ENCODE data around the gene CACNA2D4. TPM values are rescaled to one million over a fixed set of nuclear protein-coding genes. Genes with fewer than 3 reads are reported as not detected.

Gene CACNA2D4
- total RNA-seq, 1 donor from 2014 or later = not detected

DNA sequence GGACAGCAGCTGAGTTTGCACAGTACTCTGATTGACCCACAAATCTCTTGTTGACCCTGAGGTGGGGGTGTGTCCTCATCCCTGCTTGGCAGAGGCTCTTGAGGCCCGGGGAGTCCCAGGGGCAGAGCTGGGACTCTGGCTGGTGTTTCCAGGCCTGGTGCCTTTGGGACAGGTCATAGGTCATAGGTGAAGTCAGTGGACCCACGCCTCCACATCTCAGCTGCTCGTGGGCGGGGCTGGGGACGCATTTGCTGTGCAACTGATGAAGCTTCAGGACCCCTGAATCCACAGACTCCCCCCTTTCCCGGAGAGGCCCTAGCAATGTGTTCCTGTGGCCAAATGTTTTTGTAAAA lies 408 bp upstream of the CACNA2D4 start:
- Histone ChIP-seq H3K4me1 (peaks cover 0 to 5% of the 10 kb centered on the region in 2 donors), H3K27ac (peak overlapping the region in 1 of 2 donors; percentile 40), H3K27me3 (no peaks in the 10 kb centered on the region), H3K4me3 (peak overlapping the region in 1 of 2 donors; percentile 39), H3K9me3 (no peaks in the 10 kb centered on the region), H3K36me3 (no peaks in the 10 kb centered on the region)
- TF ChIP-seq, protein P1, sequence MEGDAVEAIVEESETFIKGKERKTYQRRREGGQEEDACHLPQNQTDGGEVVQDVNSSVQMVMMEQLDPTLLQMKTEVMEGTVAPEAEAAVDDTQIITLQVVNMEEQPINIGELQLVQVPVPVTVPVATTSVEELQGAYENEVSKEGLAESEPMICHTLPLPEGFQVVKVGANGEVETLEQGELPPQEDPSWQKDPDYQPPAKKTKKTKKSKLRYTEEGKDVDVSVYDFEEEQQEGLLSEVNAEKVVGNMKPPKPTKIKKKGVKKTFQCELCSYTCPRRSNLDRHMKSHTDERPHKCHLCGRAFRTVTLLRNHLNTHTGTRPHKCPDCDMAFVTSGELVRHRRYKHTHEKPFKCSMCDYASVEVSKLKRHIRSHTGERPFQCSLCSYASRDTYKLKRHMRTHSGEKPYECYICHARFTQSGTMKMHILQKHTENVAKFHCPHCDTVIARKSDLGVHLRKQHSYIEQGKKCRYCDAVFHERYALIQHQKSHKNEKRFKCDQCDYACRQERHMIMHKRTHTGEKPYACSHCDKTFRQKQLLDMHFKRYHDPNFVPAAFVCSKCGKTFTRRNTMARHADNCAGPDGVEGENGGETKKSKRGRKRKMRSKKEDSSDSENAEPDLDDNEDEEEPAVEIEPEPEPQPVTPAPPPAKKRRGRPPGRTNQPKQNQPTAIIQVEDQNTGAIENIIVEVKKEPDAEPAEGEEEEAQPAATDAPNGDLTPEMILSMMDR (IDR thresholded peaks at IDR 0.05) = no peak
- intact Hi-C loops (cut with DNase I) = no loop called here
- peak in 1 of 2 donors; percentile 58 for DNase-seq (ENCODE audit: low spot score in 2 of 2)

DNA sequence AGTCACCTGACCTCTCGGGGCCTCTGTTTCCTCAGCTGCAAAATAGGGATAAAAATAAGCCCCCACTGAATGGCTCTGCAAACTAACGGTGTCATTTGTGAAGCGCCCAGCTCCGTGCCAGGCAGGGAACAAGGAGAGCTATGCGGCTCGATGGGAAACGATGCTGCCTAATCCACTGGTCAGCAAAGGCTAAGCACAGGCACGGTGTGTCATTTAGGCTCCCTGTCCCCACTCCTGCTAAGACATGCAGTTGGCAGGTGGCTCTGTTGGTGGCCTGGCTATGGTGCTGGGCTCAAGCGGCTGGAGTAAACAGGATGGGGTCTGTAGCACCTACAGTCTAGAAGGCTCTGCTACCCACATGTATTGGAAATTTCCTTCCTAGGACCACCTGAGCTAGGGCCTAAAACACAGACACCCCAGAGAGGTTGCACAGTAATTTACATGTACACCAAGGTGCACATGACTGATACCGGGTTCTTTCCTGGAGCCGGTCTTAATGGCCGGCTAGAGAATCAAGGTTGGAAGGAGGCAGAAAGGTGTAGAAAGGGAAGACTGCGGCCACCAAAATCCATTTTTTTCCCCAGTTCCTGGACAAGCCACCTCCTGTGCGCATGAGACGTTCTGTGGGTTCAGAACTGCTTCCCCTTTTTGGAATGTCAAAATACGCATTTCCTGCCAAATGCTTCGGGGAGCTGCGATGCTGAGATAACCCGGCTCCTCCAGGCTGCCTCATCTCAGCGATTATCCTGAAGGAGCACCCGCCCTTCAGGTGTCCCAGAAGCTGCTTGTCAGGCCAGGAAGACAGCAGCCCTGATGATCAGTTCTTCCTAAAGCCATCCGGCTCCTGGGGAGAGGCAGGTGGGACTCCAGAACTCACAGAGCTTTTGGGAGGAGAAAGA lies 1.0 kb downstream of the CACNA2D4 start:
- intact Hi-C loops (cut with DNase I) = no loop called here
- peaks cover 0 to 5% of the 10 kb centered on the region in 2 donors for H3K4me1 ChIP-seq
- no peaks in the 10 kb centered on the region for H3K9me3 ChIP-seq
- peak overlapping the region; percentile 40 to 65 for H3K27ac ChIP-seq
- H3K36me3 ChIP-seq = no peaks in the 10 kb centered on the region
- no peak for DNase-seq (ENCODE audit: low spot score in 2 of 2)
- TF ChIP-seq, protein P1 (IDR thresholded peaks at IDR 0.05) = no peak
- no peaks in the 10 kb centered on the region for H3K27me3 ChIP-seq
- peak overlapping the region in 1 of 2 donors; percentile 39 for H3K4me3 ChIP-seq

DNA sequence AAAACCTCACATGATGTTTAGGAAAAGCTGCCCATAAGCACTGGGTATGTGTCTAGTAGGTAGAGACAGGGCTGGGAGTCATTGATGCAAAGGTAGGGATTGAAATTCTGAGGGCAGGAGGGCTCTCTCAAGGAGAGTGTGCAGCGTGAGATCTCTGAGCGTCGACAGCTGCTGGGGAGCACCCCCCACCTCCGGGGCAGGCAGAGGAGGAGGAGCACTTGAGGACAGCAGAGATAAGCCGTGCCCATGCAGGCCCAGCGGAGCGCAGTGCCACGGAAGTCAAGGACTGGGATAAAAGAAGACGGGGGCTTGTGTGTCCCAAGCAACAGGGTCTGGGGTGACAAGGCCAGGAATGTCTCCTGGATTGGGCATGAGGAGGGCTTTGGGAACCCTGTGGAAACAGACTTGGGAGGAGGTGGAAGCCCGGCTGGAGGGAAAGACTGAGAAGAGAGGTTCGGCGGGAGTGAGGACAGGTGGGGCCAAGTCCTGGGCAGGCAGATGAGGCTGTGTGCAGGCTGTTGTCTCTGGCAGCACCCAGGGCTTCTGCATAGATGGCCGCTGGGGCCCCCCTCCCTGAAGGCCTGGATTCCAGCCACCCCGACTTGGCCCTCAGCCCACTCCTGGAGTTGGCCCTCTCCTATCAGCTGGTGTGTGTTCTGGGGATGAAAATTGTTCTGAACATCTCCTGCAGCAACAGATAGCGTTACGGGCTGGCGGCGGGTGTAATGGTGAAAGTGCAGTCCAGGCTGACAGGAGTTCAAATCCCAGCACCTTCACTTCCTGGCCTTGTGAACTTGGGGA lies 1.9 kb downstream of the CACNA2D4 start:
- H3K4me1 ChIP-seq = peaks cover 0 to 5% of the 10 kb centered on the region in 2 donors
- intact Hi-C loops (cut with DNase I) = no loop called here
- no peaks in the 10 kb centered on the region for H3K36me3 ChIP-seq
- no peaks in the 10 kb centered on the region for H3K9me3 ChIP-seq
- TF ChIP-seq, protein P1 (IDR thresholded peaks at IDR 0.05) = no peak
- H3K27me3 ChIP-seq = no peaks in the 10 kb centered on the region
- H3K27ac ChIP-seq = no peak overlapping the region
- H3K4me3 ChIP-seq = no peak overlapping the region
- DNase-seq (ENCODE audit: low spot score in 2 of 2) = no peak

DNA sequence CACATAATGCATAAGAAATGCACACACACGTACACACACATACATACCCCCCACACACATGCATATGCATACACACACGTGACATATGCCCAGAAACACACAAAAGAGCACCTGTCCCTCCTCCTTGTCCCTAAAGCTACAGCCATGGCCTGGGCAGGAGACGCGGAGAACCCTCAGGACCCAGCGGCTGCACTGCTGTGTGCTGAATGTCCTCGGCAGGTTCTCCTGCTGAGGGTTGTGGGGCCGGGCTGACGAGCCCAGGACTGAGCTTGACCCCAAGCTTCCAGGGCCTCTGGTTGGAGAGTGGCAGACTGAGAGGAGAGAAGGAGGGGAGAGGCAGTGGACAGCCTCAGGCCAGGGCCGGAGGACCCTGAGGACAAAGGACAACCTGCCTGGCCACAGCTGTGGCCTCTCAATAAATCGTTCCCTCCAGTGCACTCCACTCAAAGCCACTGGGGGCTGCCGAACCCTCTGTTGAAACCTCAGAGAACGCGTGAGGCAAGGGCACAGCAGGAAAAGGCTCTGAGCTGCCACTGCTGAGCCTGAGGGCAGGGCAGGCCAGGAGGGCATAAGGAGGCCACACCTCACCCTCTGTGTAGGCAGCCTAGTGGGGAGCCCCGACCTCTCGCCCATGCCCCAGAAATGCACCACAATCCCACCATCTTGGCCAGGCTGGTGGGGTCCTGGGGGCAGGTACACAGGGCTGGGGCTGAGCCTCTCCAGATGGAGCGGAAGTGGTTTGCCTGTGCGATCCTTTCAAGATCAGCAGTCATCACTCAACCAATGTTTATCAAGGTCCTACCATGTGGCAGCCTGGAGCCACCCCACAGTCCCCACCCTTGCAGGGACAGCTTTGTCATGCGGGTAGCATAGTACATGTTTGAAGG lies 3.1 kb downstream of the CACNA2D4 start:
- Histone ChIP-seq H3K4me3 (no peak overlapping the region), H3K36me3 (no peaks in the 10 kb centered on the region), H3K9me3 (no peaks in the 10 kb centered on the region), H3K4me1 (peaks cover 0 to 5% of the 10 kb centered on the region in 2 donors), H3K27me3 (no peaks in the 10 kb centered on the region), H3K27ac (no peak overlapping the region)
- peak in 1 of 2 donors; percentile 55 for DNase-seq (ENCODE audit: low spot score in 2 of 2)
- TF ChIP-seq, protein P1 (IDR thresholded peaks at IDR 0.05) = no peak
- intact Hi-C loops (cut with DNase I) = no loop called here

All from ascending aorta (tissue), 2 donors.